HepG2 (cell line): Measurements from ENCODE around the gene DDX19B. TPM values are rescaled to one million over a fixed set of nuclear protein-coding genes. Genes with fewer than 3 reads are reported as not detected.

Source experiments
- ATF1 ChIP-seq: IDR thresholded peaks from 2 replicates; pipeline ENCODE4 v1.6.1; 2016; ENCODE audit warnings: mild to moderate bottlenecking, control low read depth
- ATM ChIP-seq: fragments of 450-650 bp; IDR thresholded peaks from 2 replicates; pipeline ENCODE4 v1.7.1; 2017; ENCODE audit warnings: mild to moderate bottlenecking, borderline replicate concordance
- HDAC6 ChIP-seq: fragments of 200-600 bp; sonication (generic); IDR thresholded peaks from 2 replicates; pipeline ENCODE4 v1.7.0; 2017; ENCODE audit warnings: mild to moderate bottlenecking, antibody characterized with exemption, low read length, low read depth
- HMG20B ChIP-seq: conservative IDR thresholded peaks from 2 replicates; pipeline ENCODE4 v1.6.1; 2016; ENCODE audit warnings: missing genetic modification reagents, missing compliant biosample characterization
- KDM1A ChIP-seq: IDR thresholded peaks from 2 replicates; pipeline ENCODE4 v1.6.1; 2016; ENCODE audit warnings: missing compliant biosample characterization
- KDM6A ChIP-seq: IDR thresholded peaks from 2 replicates; pipeline ENCODE4 v1.6.1; 2016; ENCODE audit warnings: low read depth
- PAXIP1 ChIP-seq: sonication (generic); formaldehyde crosslinking; conservative IDR thresholded peaks from 2 replicates; pipeline ENCODE4 v1.4.0; 2020; ENCODE audit warnings: mild to moderate bottlenecking, missing genetic modification reagents, moderate library complexity
- PHF5A ChIP-seq: IDR thresholded peaks from one replicate; pipeline ENCODE4 v1.6.1; 2018; ENCODE audit warnings: low read depth, missing genetic modification reagents; ENCODE audit not compliant: unreplicated experiment
- SAFB2 ChIP-seq: sonication (generic); formaldehyde crosslinking; IDR thresholded peaks from 2 replicates; pipeline ENCODE4 v1.5.1; 2020; ENCODE audit warnings: missing genetic modification reagents, low read depth, mild to moderate bottlenecking, borderline replicate concordance
- SMAD9 ChIP-seq: sonication (generic); formaldehyde crosslinking; IDR thresholded peaks from 2 replicates; pipeline ENCODE4 v1.5.1; 2020; ENCODE audit warnings: mild to moderate bottlenecking, missing genetic modification reagents
- SMC3 ChIP-seq: IDR thresholded peaks from 2 replicates; pipeline ENCODE4 v1.6.1; 2011; ENCODE audit warnings: low read length, improper control_type of control experiment
- ZNF280D ChIP-seq: sonication (generic); formaldehyde crosslinking; IDR thresholded peaks from 2 replicates; pipeline ENCODE4 v1.5.1; 2020; ENCODE audit warnings: mild to moderate bottlenecking, missing genetic modification reagents
- ZNF646 ChIP-seq: sonication (generic); formaldehyde crosslinking; IDR thresholded peaks from 2 replicates; pipeline ENCODE4 v1.9.0; 2021; ENCODE audit warnings: mild to moderate bottlenecking, missing genetic modification reagents
- ZNF670 ChIP-seq: sonication (generic); formaldehyde crosslinking; IDR thresholded peaks from 2 replicates; pipeline ENCODE4 v1.8.0; 2022; ENCODE audit warnings: mild to moderate bottlenecking, missing genetic modification reagents, borderline replicate concordance
- ZNF776 ChIP-seq: sonication (generic); formaldehyde crosslinking; IDR thresholded peaks from 2 replicates; pipeline ENCODE4 v1.4.0; 2020; ENCODE audit warnings: mild to moderate bottlenecking, missing genetic modification reagents
- ZNF816 ChIP-seq: sonication (generic); formaldehyde crosslinking; IDR thresholded peaks from 2 replicates; pipeline ENCODE4 v1.8.0; 2022; ENCODE audit warnings: missing genetic modification reagents, mild to moderate bottlenecking, borderline replicate concordance
- polyA plus RNA-seq, 8 experiments: library from polyadenylated mRNA; depleted of rRNA in 3 of 8; stranded (reverse) in 7 of 8; unstranded in 1 of 8; fragments of >200 nt; fragmentation: Illumina TruSeq in 4 of 8; extraction: Trizol in 4 of 8; gene quantifications; 2 replicates each; pipeline versions ENCODE4 v1.2.1 to v1.2.3, GENCODE V29; 2011 to 2016; ENCODE audit warnings: low read depth in 4 of 8, missing spikeins in 1 of 8, mixed read lengths in 1 of 8; ENCODE audit not compliant: insufficient read depth in 1 of 8
- total RNA-seq, 5 experiments: library from RNA; depleted of rRNA; stranded (reverse); fragments of >200 nt; fragmentation: Illumina TruSeq; extraction: Trizol; gene quantifications; 2 replicates each; pipeline ENCODE4 v1.2.3, GENCODE V29; 2016; ENCODE audit warnings: low read depth in 1 of 5

DDX19B gene
- total and polyA plus RNA-seq, 2 of the 13 experiments (the other 11 are each of a cell fraction or from before 2014, with no cell fraction given), result 36.2 to 40.0 TPM

- TF ChIP-seq ZNF280D, result peak; percentile 88
- 0 out of 2 replicates have a peak, but pooled peaks have one; percentile 48 for TF ChIP-seq SAFB2 (CRISPR knock-in tag)
- TF ChIP-seq KDM1A (CRISPR knock-in tag), result no peak
- TF ChIP-seq ZNF670 (CRISPR knock-in tag), result no peak
- TF ChIP-seq ATF1, result peak; percentile 81
- peak; percentile 77 for TF ChIP-seq ZNF776 (CRISPR knock-in tag)
- no peak for TF ChIP-seq ATM
- no peak for TF ChIP-seq PHF5A (CRISPR knock-in tag)
- TF ChIP-seq ZNF816, result 0 out of 2 replicates have a peak, but pooled peaks have one; percentile 53
- no peak for TF ChIP-seq ZNF646 (CRISPR knock-in tag)
- TF ChIP-seq SMC3, result no peak; the same call in 1 of the 2 replicates
- no peak; the same call in none of the 2 replicates for TF ChIP-seq PAXIP1 (CRISPR knock-in tag)
- no peak for TF ChIP-seq SMAD9 (CRISPR knock-in tag)
- TF ChIP-seq KDM6A (CRISPR knock-in tag), result no peak
- no peak for TF ChIP-seq HDAC6
- no peak for TF ChIP-seq HMG20B (CRISPR knock-in tag)
Measured at GRCh38 chr16:70289229-70290094, 9.5 kb upstream of the DDX19B start, which contains the start of gene AARS1 (continued).
